Measurements from ENCODE around the gene BRAT1. TPM values are rescaled to one million over a fixed set of nuclear protein-coding genes. Genes with fewer than 3 reads are reported as not detected.

BRAT1 gene
- total RNA-seq, 2 experiments from 2014 or later, result 40.0 to 43.9 TPM

DNA sequence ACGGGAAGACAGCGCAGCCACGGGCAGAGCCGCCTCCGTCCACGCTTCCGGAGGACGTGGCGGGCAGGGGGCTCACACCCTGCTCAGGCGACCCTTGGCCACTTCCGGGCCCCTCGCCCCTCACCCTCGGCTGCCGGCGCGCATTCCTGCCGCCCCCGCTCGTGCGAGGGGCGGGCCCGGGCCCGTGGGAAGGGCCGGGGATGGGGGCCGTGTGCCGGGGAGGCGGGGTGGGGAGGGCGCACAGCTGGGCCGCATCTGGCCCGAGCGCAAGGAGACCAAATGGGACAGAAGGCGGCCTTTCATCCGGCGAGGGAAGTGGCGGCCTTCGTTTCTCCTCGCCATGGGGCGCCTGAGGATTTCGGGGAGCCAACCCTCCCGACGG lies 36.6 kb downstream of the BRAT1 start:
- ChIA-PET CTCF (no interaction called here), POLR2A (no interaction called here)
- Mint-ChIP-seq H3K27ac (peak overlapping the region; percentile 78), H3K36me3 (ENCODE audit: low read depth) (peaks cover 25% of the 10 kb centered on the region), H3K4me1 (peaks cover 20% of the 10 kb centered on the region), H3K27me3 (no peaks in the 10 kb centered on the region), H3K9me3 (no peaks in the 10 kb centered on the region), H3K4me3 (peak overlapping the region; percentile 66)
- DNase-seq, result no peak

- no peaks in the 10 kb centered on the region for H3K27me3 Mint-ChIP-seq
- no peak for DNase-seq
- no peaks in the 10 kb centered on the region for H3K9me3 Mint-ChIP-seq
- ChIA-PET CTCF (interaction anchor here (0.6 to 1.5 kb wide), 3 partner anchors 8 to 42 kb away, joined by 3 read pairs; no protein-coding TSS in a partner anchor), POLR2A (no interaction called here)
- H3K4me1 Mint-ChIP-seq, result peaks cover 21% of the 10 kb centered on the region
- H3K36me3 Mint-ChIP-seq (ENCODE audit: low read depth), result peaks cover 21% of the 10 kb centered on the region
- peak overlapping the region; percentile 35 for H3K4me3 Mint-ChIP-seq
- peak overlapping the region; percentile 71 for H3K27ac Mint-ChIP-seq
Observed at GRCh38 chr7:2517678-2518507, 37.4 kb downstream of the BRAT1 start.

- Mint-ChIP-seq H3K27me3 (no peaks in the 10 kb centered on the region), H3K4me3 (no peak overlapping the region), H3K4me1 (peaks cover 25% of the 10 kb centered on the region), H3K9me3 (no peaks in the 10 kb centered on the region), H3K27ac (no peak overlapping the region), H3K36me3 (ENCODE audit: low read depth) (peaks cover 13% of the 10 kb centered on the region)
- no peak for DNase-seq
- ChIA-PET CTCF (interaction anchor here (0.6 to 1.5 kb wide), 3 partner anchors 9 to 43 kb away, joined by 3 read pairs; no protein-coding TSS in a partner anchor), POLR2A (no interaction called here)
Observed at GRCh38 chr7:2517026-2517425, 38.3 kb downstream of the BRAT1 start.

DNA sequence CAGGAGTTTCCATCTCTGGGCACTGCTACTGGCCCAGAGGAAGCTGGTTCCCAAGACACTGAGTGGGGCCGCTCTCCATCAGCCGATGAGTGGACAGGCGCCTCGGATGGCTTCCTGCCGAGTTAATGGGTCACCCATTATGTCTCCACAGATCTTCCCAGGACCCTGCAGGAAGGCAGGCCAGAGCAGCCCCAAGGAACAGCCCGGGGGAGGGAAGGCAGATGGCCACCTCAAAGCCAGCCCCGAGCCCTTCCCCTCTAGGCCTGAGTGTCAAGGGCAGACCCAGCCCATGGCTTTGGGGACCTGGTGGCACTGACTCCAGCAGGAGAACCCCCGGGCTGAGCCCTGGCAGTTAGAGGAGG lies 39.1 kb downstream of the BRAT1 start:
- Mint-ChIP-seq H3K4me3 (no peak overlapping the region), H3K27ac (no peak overlapping the region), H3K9me3 (no peaks in the 10 kb centered on the region), H3K27me3 (no peaks in the 10 kb centered on the region), H3K4me1 (peaks cover 33% of the 10 kb centered on the region), H3K36me3 (ENCODE audit: low read depth) (peaks cover 6% of the 10 kb centered on the region)
- ChIA-PET CTCF (interaction anchor here (1.4 kb wide), 1 partner anchor 203 kb away, joined by 3 read pairs; no protein-coding TSS in a partner anchor), POLR2A (no interaction called here)
- no peak for DNase-seq

GRCh38 chr7:2515424-2516193 lies 39.7 kb downstream of the BRAT1 start:
- peaks cover 3% of the 10 kb centered on the region for H3K36me3 Mint-ChIP-seq (ENCODE audit: low read depth)
- H3K9me3 Mint-ChIP-seq, result no peaks in the 10 kb centered on the region
- no peaks in the 10 kb centered on the region for H3K27me3 Mint-ChIP-seq
- no peak for DNase-seq
- peaks cover 38% of the 10 kb centered on the region for H3K4me1 Mint-ChIP-seq
- H3K4me3 Mint-ChIP-seq, result no peak overlapping the region
- ChIA-PET POLR2A (no interaction called here), CTCF (interaction anchor here (0.6 to 1.4 kb wide), 2 partner anchors 204 to 876 kb away, joined by 3 to 5 read pairs; no protein-coding TSS in a partner anchor)
- H3K27ac Mint-ChIP-seq, result no peak overlapping the region

- H3K27ac Mint-ChIP-seq, result no peak overlapping the region
- CTCF ChIA-PET, result interaction anchor here (0.6 to 1.4 kb wide), 2 partner anchors 204 to 875 kb away, joined by 3 to 5 read pairs; no protein-coding TSS in a partner anchor
- no peak for DNase-seq
- H3K36me3 Mint-ChIP-seq (ENCODE audit: low read depth), result no peaks in the 10 kb centered on the region
- no peaks in the 10 kb centered on the region for H3K9me3 Mint-ChIP-seq
- no peak overlapping the region for H3K4me3 Mint-ChIP-seq
- H3K27me3 Mint-ChIP-seq, result no peaks in the 10 kb centered on the region
- peaks cover 47% of the 10 kb centered on the region for H3K4me1 Mint-ChIP-seq
- POLR2A ChIA-PET, result no interaction called here
Observed at GRCh38 chr7:2514473-2515423, 40.6 kb downstream of the BRAT1 start.

DNA sequence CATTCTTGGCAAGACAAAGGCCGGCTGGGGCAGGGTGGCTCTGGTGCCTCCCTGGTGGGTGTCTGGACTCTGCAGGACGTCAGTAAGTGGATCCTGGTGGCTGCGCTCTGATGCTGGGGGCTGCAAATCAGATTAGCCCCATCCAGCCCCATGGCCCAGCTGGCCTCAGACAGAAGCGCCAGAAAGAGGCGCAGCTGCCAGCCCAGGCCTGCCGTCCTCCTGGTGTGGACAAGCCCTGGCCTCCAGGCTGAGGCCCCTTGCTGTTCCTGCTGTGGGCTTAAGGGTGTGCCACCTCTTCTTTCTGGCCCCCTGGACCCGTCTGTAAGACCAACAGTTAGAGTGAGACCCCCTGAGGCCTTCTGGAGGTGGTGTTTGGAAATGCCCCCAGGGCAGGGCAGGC lies 41.6 kb downstream of the BRAT1 start:
- Mint-ChIP-seq H3K4me3 (no peak overlapping the region), H3K36me3 (ENCODE audit: low read depth) (no peaks in the 10 kb centered on the region), H3K27me3 (no peaks in the 10 kb centered on the region), H3K9me3 (no peaks in the 10 kb centered on the region), H3K27ac (no peak overlapping the region), H3K4me1 (peaks cover 54% of the 10 kb centered on the region)
- ChIA-PET POLR2A (no interaction called here), CTCF (no interaction called here)
- DNase-seq, result no peak

GRCh38 chr7:2512713-2513112 lies 42.6 kb downstream of the BRAT1 start:
- DNase-seq, result no peak
- ChIA-PET POLR2A (no interaction called here), CTCF (interaction anchor here (0.6 kb wide), 1 partner anchor 142 kb away, joined by 3 read pairs; no protein-coding TSS in a partner anchor)
- Mint-ChIP-seq H3K27ac (peak overlapping the region; percentile 95), H3K4me1 (peaks cover 55% of the 10 kb centered on the region), H3K36me3 (ENCODE audit: low read depth) (no peaks in the 10 kb centered on the region), H3K27me3 (no peaks in the 10 kb centered on the region), H3K9me3 (no peaks in the 10 kb centered on the region), H3K4me3 (no peak overlapping the region)

- Mint-ChIP-seq H3K9me3 (no peaks in the 10 kb centered on the region), H3K4me3 (peak overlapping the region; percentile 66), H3K27ac (peak overlapping the region; percentile 95), H3K4me1 (peaks cover 54% of the 10 kb centered on the region), H3K36me3 (ENCODE audit: low read depth) (no peaks in the 10 kb centered on the region), H3K27me3 (no peaks in the 10 kb centered on the region)
- ChIA-PET CTCF (interaction anchor here (0.6 to 2.2 kb wide), 3 partner anchors 16 to 142 kb away, joined by 3 to 7 read pairs (median 3); no protein-coding TSS in a partner anchor), POLR2A (no interaction called here)
- DNase-seq, result no peak
Observed at GRCh38 chr7:2512179-2512661, 43.1 kb downstream of the BRAT1 start.

DNA sequence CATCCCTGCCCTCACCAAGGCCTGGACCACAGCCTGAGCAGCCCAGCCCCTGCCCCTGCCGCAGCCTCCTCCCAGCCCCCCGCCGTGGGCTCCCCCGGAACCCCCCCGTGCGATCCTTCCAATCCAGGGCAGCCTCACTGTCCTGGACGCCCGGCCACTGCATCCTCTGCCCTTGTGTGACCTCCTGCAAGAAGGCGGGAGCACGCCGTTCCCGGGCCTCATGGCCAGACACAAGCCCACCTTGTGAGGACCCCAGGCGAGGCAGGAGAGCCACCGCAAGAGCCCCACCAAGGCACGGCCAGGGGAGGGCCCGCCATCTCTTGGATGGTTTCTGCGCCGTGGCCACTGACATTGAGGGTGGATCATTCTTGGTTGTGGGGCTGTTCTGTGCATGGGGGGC lies 43.6 kb downstream of the BRAT1 start:
- Mint-ChIP-seq H3K27me3 (no peaks in the 10 kb centered on the region), H3K27ac (peak overlapping the region; percentile 95), H3K9me3 (no peaks in the 10 kb centered on the region), H3K4me1 (peaks cover 54% of the 10 kb centered on the region), H3K4me3 (peak overlapping the region; percentile 66), H3K36me3 (ENCODE audit: low read depth) (no peaks in the 10 kb centered on the region)
- ChIA-PET CTCF (interaction anchor here (0.6 to 2.8 kb wide), 7 partner anchors 10 to 143 kb away, joined by 3 to 8 read pairs (median 3); no protein-coding TSS in a partner anchor), POLR2A (interaction anchor here (1.3 kb wide), 1 partner anchor 8 kb away, joined by 3 read pairs; no protein-coding TSS in a partner anchor)
- no peak for DNase-seq

GRCh38 chr7:2510909-2511768 lies 44.2 kb downstream of the BRAT1 start:
- Mint-ChIP-seq H3K9me3 (no peaks in the 10 kb centered on the region), H3K4me3 (peak overlapping the region; percentile 66), H3K36me3 (ENCODE audit: low read depth) (no peaks in the 10 kb centered on the region), H3K27ac (peak overlapping the region; percentile 95), H3K4me1 (peaks cover 57% of the 10 kb centered on the region), H3K27me3 (no peaks in the 10 kb centered on the region)
- DNase-seq, result peak; percentile 62
- POLR2A ChIA-PET, result interaction anchor here (1.3 kb wide), 1 partner anchor 9 kb away, joined by 3 read pairs; no protein-coding TSS in a partner anchor
- CTCF ChIA-PET, result interaction anchor here (0.7 to 2.8 kb wide), 6 partner anchors 9 to 61 kb away, joined by 3 to 8 read pairs (median 3); no protein-coding TSS in a partner anchor

Measured in activated CD4-positive, alpha-beta T cell treated with anti-CD3 and anti-CD28 coated beads, Interleukin-2, amount 10 ng/mL, durations not matched to agents 7 days and 5 days (primary cell).